Progenitor cell of endocrine pancreas (in vitro differentiated cells): ENCODE measurements around the gene PAK5. TPM values are rescaled to one million over a fixed set of nuclear protein-coding genes. Genes with fewer than 3 reads are reported as not detected.
A peak's percentile ranks its signal among the peaks of the same experiment; 100 is the strongest.

Experiments used
- DNase-seq: peaks from one replicate; pipeline ENCODE4 v3.0.0; 2021; ENCODE audit warnings: low spot score; ENCODE audit not compliant: unreplicated experiment
- H3K27ac Mint-ChIP-seq: 2 replicates; pipeline ENCODE4 v1.8.0; 2021; ENCODE audit warnings: mild to moderate bottlenecking, moderate library complexity, mixed read lengths
- H3K27me3 Mint-ChIP-seq: 2 replicates; pipeline ENCODE4 v1.8.0; 2021; ENCODE audit warnings: mixed read lengths
- H3K36me3 Mint-ChIP-seq: 2 replicates; pipeline ENCODE4 v1.8.0; 2022; ENCODE audit warnings: mixed read lengths; ENCODE audit not compliant: insufficient read depth
- H3K4me1 Mint-ChIP-seq: 2 replicates; pipeline ENCODE4 v1.8.0; 2021; ENCODE audit warnings: low read depth, mixed read lengths
- H3K4me3 Mint-ChIP-seq: 2 replicates; pipeline ENCODE4 v1.8.0; 2021; ENCODE audit warnings: low read depth, mild to moderate bottlenecking, moderate library complexity, mixed read lengths
- H3K9me3 Mint-ChIP-seq: 2 replicates; pipeline ENCODE4 v1.8.0; 2021; ENCODE audit warnings: low read depth, mixed read lengths
- CTCF ChIP-seq: fragments of 200-600 bp; sonication (generic); IDR thresholded peaks from one replicate; pipeline ENCODE4 v1.5.0; 2021; ENCODE audit warnings: antibody characterized with exemption, mild to moderate bottlenecking; ENCODE audit not compliant: unreplicated experiment
- total RNA-seq: library from RNA; stranded (reverse); gene quantifications from 2 replicates; pipeline ENCODE4 v1.2.1, GENCODE V29; 2021

Gene PAK5
- total RNA-seq, 1 donor from 2014 or later: 12.2 TPM

- peak overlapping the region; percentile 69 for H3K27ac Mint-ChIP-seq
These were observed 128.2 kb downstream of the PAK5 start for GRCh38 chr20:9710685-9711084.

GRCh38 chr20:9705722-9706476, 133.0 kb downstream of the PAK5 start:
- Mint-ChIP-seq H3K36me3 (peaks cover 7% of the 10 kb centered on the region), H3K4me1 (peaks cover 29% of the 10 kb centered on the region), H3K9me3 (no peaks in the 10 kb centered on the region), H3K27me3 (no peaks in the 10 kb centered on the region), H3K4me3 (no peak overlapping the region), H3K27ac (no peak overlapping the region)
- DNase-seq: no peak
- TF ChIP-seq CTCF: no peak

More at GRCh38 chr20:9710685-9711084, 128.2 kb downstream of the PAK5 start:
- Mint-ChIP-seq H3K27me3 (no peaks in the 10 kb centered on the region), H3K4me3 (no peak overlapping the region), H3K36me3 (peaks cover 15% of the 10 kb centered on the region), H3K9me3 (peaks cover 11% of the 10 kb centered on the region), H3K4me1 (peaks cover 27% of the 10 kb centered on the region)
- TF ChIP-seq CTCF: no peak
- DNase-seq: no peak

- Mint-ChIP-seq H3K9me3 (peaks cover 3% of the 10 kb centered on the region), H3K36me3 (peaks cover 3% of the 10 kb centered on the region), H3K4me3 (no peak overlapping the region)
These were observed 139.7 kb downstream of the PAK5 start for GRCh38 chr20:9699181-9699580.

GRCh38 chr20:9689041-9689440, 149.8 kb downstream of the PAK5 start:
- peaks cover 45% of the 10 kb centered on the region for H3K4me1 Mint-ChIP-seq
- H3K4me3 Mint-ChIP-seq: no peak overlapping the region
- no peaks in the 10 kb centered on the region for H3K36me3 Mint-ChIP-seq
- no peak for DNase-seq
- H3K9me3 Mint-ChIP-seq: no peaks in the 10 kb centered on the region
- peak overlapping the region; percentile 17 for H3K27ac Mint-ChIP-seq
- no peaks in the 10 kb centered on the region for H3K27me3 Mint-ChIP-seq
- TF ChIP-seq CTCF: no peak

More at GRCh38 chr20:9699181-9699580, 139.7 kb downstream of the PAK5 start:
- DNase-seq: no peak
- Mint-ChIP-seq H3K27ac (no peak overlapping the region), H3K4me1 (peaks cover 49% of the 10 kb centered on the region), H3K27me3 (no peaks in the 10 kb centered on the region)
- no peak for TF ChIP-seq CTCF

- no peak for DNase-seq
- Mint-ChIP-seq H3K36me3 (no peaks in the 10 kb centered on the region), H3K27ac (no peak overlapping the region), H3K27me3 (no peaks in the 10 kb centered on the region), H3K9me3 (no peaks in the 10 kb centered on the region), H3K4me3 (no peak overlapping the region), H3K4me1 (peaks cover 32% of the 10 kb centered on the region)
- no peak for TF ChIP-seq CTCF
These were observed 152.0 kb downstream of the PAK5 start for GRCh38 chr20:9686866-9687265.
